GM23338 (cell line): ENCODE results near the gene ADTRP. TPM values are rescaled to one million over a fixed set of nuclear protein-coding genes. Genes with fewer than 3 reads are reported as not detected.

Experiments used
- ATAC-seq: fragments of 200-7000 bp; cut with Tn5 transposase; 3 replicates; pipeline ENCODE4 v1.9.1; 2020
- DNase-seq: peaks from one replicate; pipeline ENCODE4 v3.0.0-alpha.2; 2015; ENCODE audit warnings: low spot score
- H2AFZ ChIP-seq: fragments of 200-600 bp; sonication (generic); 2 replicates; pipeline ENCODE4 v1.8.0; 2016; ENCODE audit warnings: antibody characterized with exemption, mild to moderate bottlenecking, moderate library complexity
- H3F3A ChIP-seq: fragments of 200-600 bp; sonication (generic); replicated peaks from 2 replicates; pipeline ENCODE4 v1.8.0; 2017; ENCODE audit warnings: antibody characterized with exemption, mixed run types, low read depth
- H3K27ac ChIP-seq: fragments of 200-600 bp; sonication (generic); 2 replicates; pipeline ENCODE4 v1.6.1; 2016; ENCODE audit warnings: low read depth
- H3K27me3 ChIP-seq: fragments of 200-600 bp; sonication (generic); 2 replicates; pipeline ENCODE4 v1.8.0; 2016; ENCODE audit warnings: mild to moderate bottlenecking, mixed run types, moderate library complexity; ENCODE audit not compliant: insufficient read depth
- H3K36me3 ChIP-seq: fragments of 200-600 bp; sonication (generic); 2 replicates; pipeline ENCODE4 v1.8.0; 2016; ENCODE audit warnings: mild to moderate bottlenecking; ENCODE audit not compliant: insufficient read depth
- H3K4me1 ChIP-seq: fragments of 200-600 bp; sonication (generic); 2 replicates; pipeline ENCODE4 v1.8.0; 2016; ENCODE audit warnings: mild to moderate bottlenecking, moderate library complexity; ENCODE audit not compliant: insufficient read depth
- H3K4me2 ChIP-seq: fragments of 200-600 bp; sonication (generic); 2 replicates; pipeline ENCODE4 v1.7.1; 2017; ENCODE audit warnings: mixed run types
- H3K4me3 ChIP-seq: fragments of 200-600 bp; sonication (generic); 2 replicates; pipeline ENCODE4 v1.6.1; 2016; ENCODE audit warnings: mixed run types
- H3K79me2 ChIP-seq: fragments of 200-600 bp; sonication (generic); replicated peaks from 2 replicates; pipeline ENCODE4 v1.8.0; 2017; ENCODE audit warnings: mild to moderate bottlenecking; ENCODE audit not compliant: insufficient read depth
- H3K9me2 ChIP-seq: fragments of 200-600 bp; sonication (generic); 2 replicates; pipeline ENCODE4 v1.8.0; 2017; ENCODE audit not compliant: insufficient read depth
- H4K20me1 ChIP-seq: fragments of 200-600 bp; sonication (generic); replicated peaks from 2 replicates; pipeline ENCODE4 v1.8.0; 2017; ENCODE audit warnings: mild to moderate bottlenecking; ENCODE audit not compliant: insufficient read depth
- H3K27ac Mint-ChIP-seq: 2 replicates; pipeline ENCODE4 v1.8.0; 2020; ENCODE audit warnings: inconsistent platforms, mild to moderate bottlenecking, moderate library complexity, mixed read lengths
- H3K27me3 Mint-ChIP-seq: 3 replicates; pipeline ENCODE4 v1.8.0; 2022; ENCODE audit warnings: low read depth, mild to moderate bottlenecking, moderate library complexity, mixed read lengths, inconsistent platforms; ENCODE audit not compliant: insufficient read depth, poor library complexity
- H3K36me3 Mint-ChIP-seq: 3 replicates; pipeline ENCODE4 v1.8.0; 2021; ENCODE audit warnings: low read depth, mild to moderate bottlenecking, inconsistent platforms, moderate library complexity, mixed read lengths
- H3K4me1 Mint-ChIP-seq: 3 replicates; pipeline ENCODE4 v1.8.0; 2020; ENCODE audit warnings: mild to moderate bottlenecking, inconsistent platforms, mixed read lengths
- H3K4me3 Mint-ChIP-seq: 3 replicates; pipeline ENCODE4 v1.8.0; 2021; ENCODE audit warnings: moderate library complexity, mild to moderate bottlenecking, inconsistent platforms, mixed read lengths
- H3K9me3 Mint-ChIP-seq: 3 replicates; pipeline ENCODE4 v1.8.0; 2020; ENCODE audit warnings: moderate library complexity, mild to moderate bottlenecking, inconsistent platforms, mixed read lengths
- EZH2 ChIP-seq: fragments of 200-600 bp; sonication (generic); IDR thresholded peaks from one replicate; pipeline ENCODE4 v1.8.0; 2017; ENCODE audit warnings: antibody characterized with exemption, mild to moderate bottlenecking, low read depth; ENCODE audit not compliant: unreplicated experiment
- JUNB ChIP-seq: IDR thresholded peaks from one replicate; pipeline ENCODE4 v1.6.1; 2016; ENCODE audit warnings: antibody characterized with exemption; ENCODE audit not compliant: unreplicated experiment
- POLR2AphosphoS5 ChIP-seq: IDR thresholded peaks from 2 replicates; pipeline ENCODE4 v1.6.1; 2016; ENCODE audit warnings: antibody characterized with exemption, low read depth
- STAT1 ChIP-seq: IDR thresholded peaks from one replicate; pipeline ENCODE4 v1.6.1; 2016; ENCODE audit warnings: antibody characterized with exemption; ENCODE audit not compliant: unreplicated experiment
- polyA plus RNA-seq: library from polyadenylated mRNA; unstranded; fragments of >200 nt; fragmentation: Nextera tagmentation; extraction: Ambion mirVana; gene quantifications from 2 replicates; pipeline ENCODE4 v1.2.1, GENCODE V29; 2016
- total RNA-seq: library from RNA; depleted of rRNA; stranded (reverse); fragments of >200 nt; shearing (Covaris generic); gene quantifications from 2 replicates; pipeline ENCODE4 v1.2.3, GENCODE V29; 2014
- TF ChIP-seq, protein P1 (sequence below): fragments of 250-450 bp; sonication (Bioruptor Pico); IDR thresholded peaks from 2 replicates; pipeline ENCODE4 v1.5.0; 2020; ENCODE audit warnings: mild to moderate bottlenecking, moderate library complexity

Gene ADTRP
- total and polyA plus RNA-seq, 2 experiments from 2014 or later = not detected

DNA sequence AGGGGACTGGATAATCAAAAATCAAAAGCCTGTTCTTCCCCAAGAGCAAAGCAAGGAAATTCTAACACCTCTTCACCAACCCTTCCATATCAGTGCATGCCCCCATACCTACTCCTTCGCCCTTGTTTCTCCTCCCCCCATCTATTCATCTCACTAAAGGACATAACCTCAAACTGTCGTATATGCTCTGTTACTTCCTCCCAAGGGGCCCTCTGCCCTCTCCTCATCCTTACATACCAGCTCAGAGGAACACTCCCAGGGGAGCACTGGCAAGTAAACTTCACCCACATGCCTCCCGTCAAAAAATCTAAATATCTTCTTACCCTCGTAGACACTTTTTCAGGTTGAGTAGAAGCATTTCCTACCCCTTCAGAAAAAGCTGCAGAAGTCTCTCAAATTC lies 9.4 kb upstream of the ADTRP start (continued):
- TF ChIP-seq, protein P1, sequence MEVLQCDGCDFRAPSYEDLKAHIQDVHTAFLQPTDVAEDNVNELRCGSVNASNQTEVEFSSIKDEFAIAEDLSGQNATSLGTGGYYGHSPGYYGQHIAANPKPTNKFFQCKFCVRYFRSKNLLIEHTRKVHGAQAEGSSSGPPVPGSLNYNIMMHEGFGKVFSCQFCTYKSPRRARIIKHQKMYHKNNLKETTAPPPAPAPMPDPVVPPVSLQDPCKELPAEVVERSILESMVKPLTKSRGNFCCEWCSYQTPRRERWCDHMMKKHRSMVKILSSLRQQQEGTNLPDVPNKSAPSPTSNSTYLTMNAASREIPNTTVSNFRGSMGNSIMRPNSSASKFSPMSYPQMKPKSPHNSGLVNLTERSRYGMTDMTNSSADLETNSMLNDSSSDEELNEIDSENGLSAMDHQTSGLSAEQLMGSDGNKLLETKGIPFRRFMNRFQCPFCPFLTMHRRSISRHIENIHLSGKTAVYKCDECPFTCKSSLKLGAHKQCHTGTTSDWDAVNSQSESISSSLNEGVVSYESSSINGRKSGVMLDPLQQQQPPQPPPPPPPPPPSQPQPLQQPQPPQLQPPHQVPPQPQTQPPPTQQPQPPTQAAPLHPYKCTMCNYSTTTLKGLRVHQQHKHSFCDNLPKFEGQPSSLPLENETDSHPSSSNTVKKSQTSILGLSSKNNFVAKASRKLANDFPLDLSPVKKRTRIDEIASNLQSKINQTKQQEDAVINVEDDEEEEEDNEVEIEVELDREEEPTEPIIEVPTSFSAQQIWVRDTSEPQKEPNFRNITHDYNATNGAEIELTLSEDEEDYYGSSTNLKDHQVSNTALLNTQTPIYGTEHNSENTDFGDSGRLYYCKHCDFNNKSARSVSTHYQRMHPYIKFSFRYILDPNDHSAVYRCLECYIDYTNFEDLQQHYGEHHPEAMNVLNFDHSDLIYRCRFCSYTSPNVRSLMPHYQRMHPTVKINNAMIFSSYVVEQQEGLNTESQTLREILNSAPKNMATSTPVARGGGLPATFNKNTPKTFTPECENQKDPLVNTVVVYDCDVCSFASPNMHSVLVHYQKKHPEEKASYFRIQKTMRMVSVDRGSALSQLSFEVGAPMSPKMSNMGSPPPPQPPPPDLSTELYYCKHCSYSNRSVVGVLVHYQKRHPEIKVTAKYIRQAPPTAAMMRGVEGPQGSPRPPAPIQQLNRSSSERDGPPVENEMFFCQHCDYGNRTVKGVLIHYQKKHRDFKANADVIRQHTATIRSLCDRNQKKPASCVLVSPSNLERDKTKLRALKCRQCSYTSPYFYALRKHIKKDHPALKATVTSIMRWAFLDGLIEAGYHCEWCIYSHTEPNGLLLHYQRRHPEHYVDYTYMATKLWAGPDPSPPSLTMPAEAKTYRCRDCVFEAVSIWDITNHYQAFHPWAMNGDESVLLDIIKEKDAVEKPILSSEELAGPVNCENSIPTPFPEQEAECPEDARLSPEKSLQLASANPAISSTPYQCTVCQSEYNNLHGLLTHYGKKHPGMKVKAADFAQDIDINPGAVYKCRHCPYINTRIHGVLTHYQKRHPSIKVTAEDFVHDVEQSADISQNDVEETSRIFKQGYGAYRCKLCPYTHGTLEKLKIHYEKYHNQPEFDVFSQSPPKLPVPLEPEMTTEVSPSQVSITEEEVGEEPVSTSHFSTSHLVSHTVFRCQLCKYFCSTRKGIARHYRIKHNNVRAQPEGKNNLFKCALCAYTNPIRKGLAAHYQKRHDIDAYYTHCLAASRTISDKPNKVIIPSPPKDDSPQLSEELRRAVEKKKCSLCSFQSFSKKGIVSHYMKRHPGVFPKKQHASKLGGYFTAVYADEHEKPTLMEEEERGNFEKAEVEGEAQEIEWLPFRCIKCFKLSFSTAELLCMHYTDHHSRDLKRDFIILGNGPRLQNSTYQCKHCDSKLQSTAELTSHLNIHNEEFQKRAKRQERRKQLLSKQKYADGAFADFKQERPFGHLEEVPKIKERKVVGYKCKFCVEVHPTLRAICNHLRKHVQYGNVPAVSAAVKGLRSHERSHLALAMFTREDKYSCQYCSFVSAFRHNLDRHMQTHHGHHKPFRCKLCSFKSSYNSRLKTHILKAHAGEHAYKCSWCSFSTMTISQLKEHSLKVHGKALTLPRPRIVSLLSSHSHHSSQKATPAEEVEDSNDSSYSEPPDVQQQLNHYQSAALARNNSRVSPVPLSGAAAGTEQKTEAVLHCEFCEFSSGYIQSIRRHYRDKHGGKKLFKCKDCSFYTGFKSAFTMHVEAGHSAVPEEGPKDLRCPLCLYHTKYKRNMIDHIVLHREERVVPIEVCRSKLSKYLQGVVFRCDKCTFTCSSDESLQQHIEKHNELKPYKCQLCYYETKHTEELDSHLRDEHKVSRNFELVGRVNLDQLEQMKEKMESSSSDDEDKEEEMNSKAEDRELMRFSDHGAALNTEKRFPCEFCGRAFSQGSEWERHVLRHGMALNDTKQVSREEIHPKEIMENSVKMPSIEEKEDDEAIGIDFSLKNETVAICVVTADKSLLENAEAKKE (CRISPR knock-in tag) = no peak
- TF ChIP-seq POLR2AphosphoS5 (no peak), EZH2 (no peak), STAT1 (no peak), JUNB (no peak)

DNA sequence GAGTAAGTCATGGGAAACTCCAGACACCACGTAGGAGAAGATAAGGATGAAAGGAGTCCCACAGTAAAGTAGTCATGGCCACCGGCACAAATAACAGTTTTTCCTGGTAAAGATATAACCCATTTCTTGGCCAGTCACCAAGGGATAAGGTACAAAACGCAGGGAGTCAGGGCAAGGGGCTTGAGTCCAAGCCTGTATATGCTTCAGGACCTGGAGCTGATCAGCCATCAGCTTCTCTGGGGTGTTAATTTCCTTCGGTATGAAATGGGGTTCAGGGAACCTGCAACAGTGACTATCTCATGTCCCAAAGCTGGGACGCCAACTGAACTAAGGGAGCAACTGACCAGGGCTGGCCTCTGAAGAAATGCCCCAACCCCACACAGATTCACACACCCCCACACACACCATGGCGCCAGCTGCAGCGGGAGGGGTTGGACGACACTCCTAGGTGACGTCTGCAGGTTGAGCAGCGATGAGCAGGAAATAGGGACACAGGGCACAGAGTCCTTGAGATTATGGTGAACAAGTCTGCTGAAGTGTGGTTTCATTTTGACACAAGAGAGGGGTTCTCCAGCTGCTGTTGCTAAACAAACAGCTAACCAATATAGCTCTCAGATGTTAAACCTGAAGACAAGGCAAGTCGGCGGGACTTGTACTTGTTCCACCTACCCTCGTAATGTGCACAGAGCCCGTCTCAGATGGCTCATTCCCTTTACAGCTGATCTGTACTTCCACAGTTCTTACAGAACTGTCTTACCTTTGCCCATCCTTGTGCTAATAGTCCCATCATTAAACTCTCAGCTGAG lies 7.4 kb upstream of the ADTRP start:
- H2AFZ ChIP-seq = no peak overlapping the region; the same call in 1 of the 2 replicates
- no peak overlapping the region for H3K27ac ChIP-seq
- no peak overlapping the region for H3K4me3 Mint-ChIP-seq
- no peaks in the 10 kb centered on the region for H3K9me2 ChIP-seq
- H3K9me3 Mint-ChIP-seq = no peaks in the 10 kb centered on the region; the same call in 2 of the 3 replicates
- no peaks in the 10 kb centered on the region for H3K36me3 Mint-ChIP-seq
- no peak overlapping the region for H3K27ac Mint-ChIP-seq
- no peak overlapping the region for H3K4me2 ChIP-seq
- no peaks in the 10 kb centered on the region for H3K79me2 ChIP-seq
- H3F3A ChIP-seq = no peaks in the 10 kb centered on the region
- H3K27me3 Mint-ChIP-seq = peaks cover 2% of the 10 kb centered on the region
- ATAC-seq (no peak), DNase-seq (no peak)
- no peaks in the 10 kb centered on the region for H3K27me3 ChIP-seq
- H3K36me3 ChIP-seq = no peaks in the 10 kb centered on the region
- H3K4me1 Mint-ChIP-seq = no peaks in the 10 kb centered on the region; the same call in 2 of the 3 replicates
- peaks cover 8% of the 10 kb centered on the region for H3K4me1 ChIP-seq
- TF ChIP-seq, protein P1 (CRISPR knock-in tag) = no peak
- no peak for TF ChIP-seq JUNB
- no peaks in the 10 kb centered on the region for H4K20me1 ChIP-seq
- H3K4me3 ChIP-seq = no peak overlapping the region
